SK-N-MC (cell line): ENCODE data around the gene SETD1A.
"Not testable (repeated sequence)": the region's sequence is repeated elsewhere in the genome, so short reads cannot be mapped to it uniquely, and the experiment has no call there.

Experiments used
- DNase-seq: peaks from one replicate; pipeline ENCODE4 v3.0.0-alpha.2; 2011; ENCODE audit warnings: low read depth, low spot score
- H3K27ac ChIP-seq: fragments of 200-600 bp; sonication (generic); 2 replicates; pipeline ENCODE4 v1.5.1; 2016; ENCODE audit warnings: mixed run types
- H3K36me3 ChIP-seq: fragments of 200-600 bp; sonication (generic); 2 replicates; pipeline ENCODE4 v1.6.1; 2017; ENCODE audit warnings: antibody characterized with exemption, low read length, mixed read lengths; ENCODE audit not compliant: insufficient read depth
- H3K4me3 ChIP-seq: fragments of 200-600 bp; sonication (generic); 2 replicates; pipeline ENCODE4 v1.5.1; 2016
- H3K9ac ChIP-seq: fragments of 200-600 bp; sonication (generic); 2 replicates; pipeline ENCODE4 v1.8.0; 2017; ENCODE audit warnings: mixed run types, mixed read lengths; ENCODE audit not compliant: insufficient read length
- H3K9me3 ChIP-seq: fragments of 200-600 bp; sonication (generic); 2 replicates; pipeline ENCODE4 v1.6.1; 2017; ENCODE audit warnings: low read depth, mild to moderate bottlenecking, antibody characterized with exemption, low read length, moderate library complexity, mixed read lengths
- EZH2 ChIP-seq: fragments of 200-600 bp; sonication (generic); IDR thresholded peaks from one replicate; pipeline ENCODE4 v1.6.1; 2017; ENCODE audit warnings: antibody characterized with exemption
- FOXP2 ChIP-seq: optimal IDR thresholded peaks from 2 replicates; pipeline ENCODE3; 2011; ENCODE audit warnings: mild to moderate bottlenecking, moderate library complexity; ENCODE audit not compliant: insufficient read depth; ENCODE audit errors: extremely low read length, control extremely low read depth
- POLR2AphosphoS5 ChIP-seq: IDR thresholded peaks from 2 replicates; pipeline ENCODE4 v1.6.1; 2012; ENCODE audit warnings: mild to moderate bottlenecking, low read depth, low read length, borderline replicate concordance

The SETD1A gene

GRCh38 chr16:30926937-30927788 is 30.4 kb upstream of the SETD1A start:
- Histone ChIP-seq H3K9me3 (no peaks in the 10 kb centered on the region), H3K27ac (peak overlapping the region; percentile 50; the same call in 1 of the 2 replicates), H3K4me3 (0 out of 2 replicates have a peak overlapping the region, but pooled peaks have one; percentile 18), H3K9ac (no peak overlapping the region), H3K36me3 (peaks cover 20% of the 10 kb centered on the region)
- no peak for DNase-seq
- no peak for TF ChIP-seq FOXP2
- no peak for TF ChIP-seq EZH2
- TF ChIP-seq POLR2AphosphoS5 = no peak

DNA sequence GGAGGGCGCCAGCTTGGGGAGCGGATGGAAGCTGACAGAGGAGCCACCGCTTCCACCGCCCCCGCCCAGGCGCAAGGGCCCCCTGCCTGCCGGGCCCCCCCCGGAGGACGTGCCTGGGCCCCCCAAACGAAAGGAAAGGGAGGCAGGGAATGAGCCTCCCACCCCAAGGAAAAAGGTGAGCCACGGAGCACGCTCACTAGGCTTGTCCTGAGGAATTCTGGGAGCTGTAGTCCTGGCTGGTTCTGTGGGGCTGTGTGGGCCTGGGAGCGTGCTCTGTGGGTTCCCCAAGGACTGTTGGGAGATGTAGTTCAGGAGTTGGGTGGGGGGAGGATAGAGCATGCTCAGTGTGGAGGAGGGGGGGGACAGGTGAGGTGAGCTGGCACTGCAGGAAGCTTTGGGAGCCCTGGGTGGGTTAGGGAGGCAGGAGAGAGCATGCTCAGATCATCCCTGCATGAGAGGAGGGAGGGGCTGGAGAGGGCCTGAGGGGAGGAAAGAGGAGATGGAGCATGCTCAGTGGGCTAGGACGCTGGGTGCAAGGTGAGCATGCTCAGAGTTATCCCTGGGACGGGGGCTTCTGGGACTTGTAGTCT is 29.7 kb upstream of the SETD1A start:
- peak; percentile 52 for DNase-seq
- TF ChIP-seq EZH2 (no peak), POLR2AphosphoS5 (no peak), FOXP2 (no peak)
- peaks cover 23% of the 10 kb centered on the region for H3K36me3 ChIP-seq
- no peak overlapping the region for H3K9ac ChIP-seq
- H3K27ac ChIP-seq = no peak overlapping the region
- 0 out of 2 replicates have a peak overlapping the region, but pooled peaks have one; percentile 18 for H3K4me3 ChIP-seq
- H3K9me3 ChIP-seq = no peaks in the 10 kb centered on the region

DNA sequence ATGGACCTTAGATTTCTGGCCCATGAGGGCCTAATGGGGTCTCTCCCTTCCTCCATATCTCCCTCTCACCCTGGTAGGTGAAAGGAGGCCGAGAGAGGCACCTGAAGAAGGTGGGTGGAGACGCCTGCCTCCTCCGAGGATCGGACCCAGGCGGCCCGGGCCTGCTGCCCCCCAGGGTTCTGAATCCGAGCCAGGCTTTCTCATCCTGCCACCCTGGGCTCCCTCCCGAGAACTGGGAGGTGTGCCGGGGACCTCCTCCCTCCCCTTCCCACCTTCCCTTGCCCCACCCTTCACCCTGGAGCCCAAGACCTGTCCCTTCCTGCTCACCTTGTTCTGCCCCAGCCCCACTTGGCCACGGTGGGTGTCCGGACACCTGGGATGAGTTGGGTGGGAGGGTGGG is 29.2 kb upstream of the SETD1A start:
- Histone ChIP-seq H3K36me3 (peaks cover 23% of the 10 kb centered on the region), H3K9ac (no peak overlapping the region), H3K4me3 (no peak overlapping the region), H3K9me3 (no peaks in the 10 kb centered on the region), H3K27ac (no peak overlapping the region)
- no peak for DNase-seq
- TF ChIP-seq POLR2AphosphoS5 = no peak
- no peak for TF ChIP-seq EZH2
- no peak for TF ChIP-seq FOXP2

- no peak for DNase-seq
- no peaks in the 10 kb centered on the region for H3K9me3 ChIP-seq
- H3K27ac ChIP-seq = no peak overlapping the region
- H3K36me3 ChIP-seq = peaks cover 23% of the 10 kb centered on the region
- no peak overlapping the region for H3K4me3 ChIP-seq
- H3K9ac ChIP-seq = no peak overlapping the region
- no peak for TF ChIP-seq POLR2AphosphoS5
- no peak for TF ChIP-seq FOXP2
- TF ChIP-seq EZH2 = no peak
Observed at GRCh38 chr16:30929167-30929566, 28.4 kb upstream of the SETD1A start.

DNA sequence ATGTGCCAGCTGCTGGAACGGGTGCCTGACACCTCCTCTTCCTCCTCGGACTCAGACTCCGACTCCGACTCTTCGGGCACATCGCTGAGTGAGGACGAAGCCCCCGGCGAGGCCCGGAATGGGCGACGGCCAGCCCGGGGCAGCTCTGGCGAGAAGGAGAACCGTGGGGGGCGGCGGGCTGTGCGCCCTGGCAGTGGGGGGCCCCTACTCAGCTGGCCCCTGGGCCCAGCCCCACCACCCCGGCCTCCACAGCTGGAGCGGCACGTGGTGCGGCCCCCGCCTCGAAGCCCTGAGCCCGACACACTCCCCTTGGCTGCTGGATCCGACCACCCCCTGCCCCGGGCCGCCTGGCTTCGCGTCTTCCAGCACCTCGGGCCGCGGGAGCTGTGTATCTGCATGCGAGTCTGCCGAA is 27.4 kb upstream of the SETD1A start:
- no peaks in the 10 kb centered on the region for H3K9me3 ChIP-seq
- peaks cover 23% of the 10 kb centered on the region for H3K36me3 ChIP-seq
- no peak overlapping the region for H3K9ac ChIP-seq
- no peak overlapping the region for H3K27ac ChIP-seq
- TF ChIP-seq POLR2AphosphoS5 = no peak
- TF ChIP-seq EZH2 = no peak
- no peak for TF ChIP-seq FOXP2
- no peak for DNase-seq
- no peak overlapping the region for H3K4me3 ChIP-seq

- H3K4me3 ChIP-seq = no peak overlapping the region
- H3K9me3 ChIP-seq = no peaks in the 10 kb centered on the region
- H3K36me3 ChIP-seq = peaks cover 23% of the 10 kb centered on the region
- no peak for DNase-seq
- no peak overlapping the region for H3K27ac ChIP-seq
- H3K9ac ChIP-seq = no peak overlapping the region
- no peak for TF ChIP-seq FOXP2
- no peak for TF ChIP-seq EZH2
- TF ChIP-seq POLR2AphosphoS5 = no peak
Observed at GRCh38 chr16:30931068-30931650, 26.4 kb upstream of the SETD1A start.

DNA sequence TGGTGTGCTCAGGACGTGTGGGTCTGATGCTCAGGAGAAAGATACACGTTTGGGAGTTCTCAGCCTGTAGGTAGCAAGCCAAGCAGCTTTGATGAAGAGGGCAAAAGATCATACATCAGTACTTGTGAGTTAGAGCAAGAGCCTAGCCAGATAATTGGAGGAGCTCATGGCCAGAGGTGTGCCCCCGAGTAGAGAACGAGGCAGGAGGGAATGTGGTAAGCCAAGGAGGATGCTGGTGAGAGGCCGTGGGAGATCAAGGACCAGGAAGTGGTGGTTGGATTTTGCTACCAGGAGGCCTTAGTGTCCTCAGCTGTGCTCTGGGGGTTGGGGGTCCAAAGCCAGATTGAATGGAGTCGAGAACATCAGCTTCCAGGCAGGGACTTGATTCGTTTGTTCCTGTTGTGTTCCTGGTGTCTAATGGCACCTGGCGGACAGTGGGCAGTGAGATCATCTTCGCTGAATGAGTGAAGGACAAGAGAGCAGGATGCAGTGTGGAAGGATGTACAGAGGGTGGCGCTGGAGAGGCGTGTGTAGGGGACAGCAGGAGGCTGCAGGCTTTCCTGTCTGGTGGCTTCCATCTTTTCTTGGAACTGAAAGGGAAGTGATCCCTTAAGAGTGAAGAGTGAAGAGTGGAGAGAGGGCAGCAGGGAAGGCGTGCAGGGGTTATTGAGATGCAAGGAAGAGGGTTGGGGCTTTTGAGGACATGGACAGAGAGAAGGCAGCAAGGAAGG is 22.6 kb upstream of the SETD1A start:
- H3K36me3 ChIP-seq = peaks cover 20% of the 10 kb centered on the region

GRCh38 chr16:30937692-30938091 is 19.9 kb upstream of the SETD1A start:
- no peak for TF ChIP-seq POLR2AphosphoS5
- no peak for TF ChIP-seq EZH2
- no peak for TF ChIP-seq FOXP2
- peaks cover 15% of the 10 kb centered on the region for H3K36me3 ChIP-seq
- H3K9me3 ChIP-seq = no peaks in the 10 kb centered on the region
- no peak overlapping the region for H3K27ac ChIP-seq
- no peak overlapping the region for H3K4me3 ChIP-seq
- no peak overlapping the region for H3K9ac ChIP-seq
- DNase-seq = no peak

More for the DNA sequence above, 22.6 kb upstream of the SETD1A start:
- Histone ChIP-seq H3K9me3 (no peaks in the 10 kb centered on the region), H3K9ac (no peak overlapping the region), H3K27ac (no peak overlapping the region), H3K4me3 (no peak overlapping the region)
- TF ChIP-seq FOXP2 (no peak), EZH2 (no peak), POLR2AphosphoS5 (no peak)
- no peak for DNase-seq

DNA sequence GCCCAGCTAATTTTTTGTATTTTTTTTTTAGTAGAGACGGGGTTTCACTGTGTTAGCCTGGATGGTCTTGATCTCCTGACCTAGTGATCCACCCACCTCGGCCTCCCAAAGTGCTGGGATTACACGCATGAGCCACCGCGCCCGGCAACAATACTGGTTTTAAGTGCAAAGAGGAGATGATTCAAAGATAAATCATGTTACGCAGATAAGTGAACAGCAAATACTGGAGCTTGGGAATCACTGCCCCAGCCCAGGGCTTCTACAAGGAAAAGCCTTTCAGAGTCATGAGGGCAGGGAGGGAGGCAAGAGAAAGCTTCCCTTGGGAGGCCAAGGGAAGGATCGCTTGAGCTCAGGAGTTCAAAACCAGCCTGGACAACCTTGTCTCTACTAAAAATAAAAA is 18.0 kb upstream of the SETD1A start:
- not testable (repeated sequence) for H3K4me3 ChIP-seq, H3K9ac ChIP-seq, DNase-seq

More for the DNA sequence above, 18.0 kb upstream of the SETD1A start:
- H3K9me3 ChIP-seq, H3K27ac ChIP-seq: not testable (repeated sequence)
- peaks cover 27% of the 10 kb centered on the region for H3K36me3 ChIP-seq
